ENCODE data around the gene NCR3LG1.

The NCR3LG1 gene

GRCh38 chr11:17414317-17414737, 62.7 kb downstream of the NCR3LG1 start:
- no peak overlapping the region for H3K27ac ChIP-seq (ENCODE audit: low read depth, low read length, poor library complexity, severe bottlenecking)
- no peaks in the 10 kb centered on the region for H3K4me1 ChIP-seq (ENCODE audit: insufficient read depth, low read length, severe bottlenecking)
- H3K36me3 ChIP-seq (ENCODE audit: insufficient read depth, low read length): no peaks in the 10 kb centered on the region
- H3F3A ChIP-seq (ENCODE audit: insufficient read depth, low read length): no peaks in the 10 kb centered on the region
- H4K20me1 ChIP-seq (ENCODE audit: insufficient read depth, low read length): no peaks in the 10 kb centered on the region
- H2AFZ ChIP-seq (ENCODE audit: low read length): no peak overlapping the region
- no peak for TF ChIP-seq EZH2 (IDR thresholded peaks at IDR 0.05; ENCODE audit: borderline replicate concordance, low read length)
- TF ChIP-seq CTCF (IDR thresholded peaks at IDR 0.05; ENCODE audit: low read length): no peak
- H3K9ac ChIP-seq (ENCODE audit: low read length): no peak overlapping the region
- H3K4me2 ChIP-seq (ENCODE audit: low read length): no peak overlapping the region
- no peaks in the 10 kb centered on the region for H3K9me3 ChIP-seq (ENCODE audit: low read length)
- H3K27me3 ChIP-seq (ENCODE audit: insufficient read depth, low read length): peaks cover 10% of the 10 kb centered on the region; the same call in 1 of the 2 replicates
- H3K4me3 ChIP-seq (ENCODE audit: low read depth, low read length, poor library complexity, severe bottlenecking): no peak overlapping the region
- H3K9me2 ChIP-seq (ENCODE audit: low read depth, low read length): no peaks in the 10 kb centered on the region
- H3K79me2 ChIP-seq (ENCODE audit: insufficient read depth, low read length): no peaks in the 10 kb centered on the region

GRCh38 chr11:17414992-17415391, 63.4 kb downstream of the NCR3LG1 start:
- H3K27ac ChIP-seq (ENCODE audit: low read depth, low read length, poor library complexity, severe bottlenecking): no peak overlapping the region
- no peaks in the 10 kb centered on the region for H3F3A ChIP-seq (ENCODE audit: insufficient read depth, low read length)
- no peak overlapping the region for H3K4me3 ChIP-seq (ENCODE audit: low read depth, low read length, poor library complexity, severe bottlenecking)
- no peak overlapping the region for H3K9ac ChIP-seq (ENCODE audit: low read length)
- peaks cover 16% of the 10 kb centered on the region; the same call in 1 of the 2 replicates for H3K27me3 ChIP-seq (ENCODE audit: insufficient read depth, low read length)
- H3K79me2 ChIP-seq (ENCODE audit: insufficient read depth, low read length): no peaks in the 10 kb centered on the region
- H4K20me1 ChIP-seq (ENCODE audit: insufficient read depth, low read length): no peaks in the 10 kb centered on the region
- H2AFZ ChIP-seq (ENCODE audit: low read length): no peak overlapping the region
- TF ChIP-seq CTCF (IDR thresholded peaks at IDR 0.05; ENCODE audit: low read length) (no peak), EZH2 (IDR thresholded peaks at IDR 0.05; ENCODE audit: borderline replicate concordance, low read length) (no peak)
- no peaks in the 10 kb centered on the region for H3K36me3 ChIP-seq (ENCODE audit: insufficient read depth, low read length)
- no peaks in the 10 kb centered on the region for H3K9me3 ChIP-seq (ENCODE audit: low read length)
- no peaks in the 10 kb centered on the region for H3K4me1 ChIP-seq (ENCODE audit: insufficient read depth, low read length, severe bottlenecking)
- no peaks in the 10 kb centered on the region for H3K9me2 ChIP-seq (ENCODE audit: low read depth, low read length)
- no peak overlapping the region for H3K4me2 ChIP-seq (ENCODE audit: low read length)

- no peak for TF ChIP-seq CTCF (IDR thresholded peaks at IDR 0.05; ENCODE audit: low read length)
- TF ChIP-seq EZH2 (IDR thresholded peaks at IDR 0.05; ENCODE audit: borderline replicate concordance, low read length): no peak
- Histone ChIP-seq H3K27me3 (ENCODE audit: insufficient read depth, low read length) (peaks cover 20% of the 10 kb centered on the region; the same call in 1 of the 2 replicates), H3K9me3 (ENCODE audit: low read length) (no peaks in the 10 kb centered on the region), H3K79me2 (ENCODE audit: insufficient read depth, low read length) (no peaks in the 10 kb centered on the region), H3K36me3 (ENCODE audit: insufficient read depth, low read length) (no peaks in the 10 kb centered on the region), H3K4me2 (ENCODE audit: low read length) (no peak overlapping the region), H3K4me3 (ENCODE audit: low read depth, low read length, poor library complexity, severe bottlenecking) (no peak overlapping the region), H3K4me1 (ENCODE audit: insufficient read depth, low read length, severe bottlenecking) (no peaks in the 10 kb centered on the region), H4K20me1 (ENCODE audit: insufficient read depth, low read length) (no peaks in the 10 kb centered on the region), H3K9ac (ENCODE audit: low read length) (no peak overlapping the region), H3K27ac (ENCODE audit: low read depth, low read length, poor library complexity, severe bottlenecking) (no peak overlapping the region), H3K9me2 (ENCODE audit: low read depth, low read length) (no peaks in the 10 kb centered on the region), H2AFZ (ENCODE audit: low read length) (no peak overlapping the region), H3F3A (ENCODE audit: insufficient read depth, low read length) (no peaks in the 10 kb centered on the region)
These were observed 64.0 kb downstream of the NCR3LG1 start for GRCh38 chr11:17415523-17416104.

Measured in OCI-LY1 (cell line).